ENCODE results near the gene FBXW11.
A peak's percentile ranks its signal among the peaks of the same experiment; 100 is the strongest.

The FBXW11 gene

GRCh38 chr5:171861381-171861780 lies 145.1 kb downstream of the FBXW11 start:
- DNase-seq, result no peak

- DNase-seq, result no peak
Observed at GRCh38 chr5:171858303-171858702, 148.1 kb downstream of the FBXW11 start.

GRCh38 chr5:171857489-171857876 lies 149.0 kb downstream of the FBXW11 start:
- DNase-seq, result no peak

- DNase-seq, result no peak
Observed at GRCh38 chr5:171855798-171856763, 150.4 kb downstream of the FBXW11 start.

- DNase-seq, result no peak
Observed at GRCh38 chr5:171855265-171855664, 151.2 kb downstream of the FBXW11 start.

GRCh38 chr5:171852255-171852681 lies 154.2 kb downstream of the FBXW11 start:
- no peak for DNase-seq

GRCh38 chr5:171851251-171851650 lies 155.2 kb downstream of the FBXW11 start:
- DNase-seq, result no peak

GRCh38 chr5:171850324-171850947 lies 156.0 kb downstream of the FBXW11 start:
- no peak for DNase-seq

- no peak for DNase-seq
Observed at GRCh38 chr5:171849585-171850323, 156.7 kb downstream of the FBXW11 start.

GRCh38 chr5:171848911-171849520 lies 157.4 kb downstream of the FBXW11 start:
- DNase-seq, result no peak

GRCh38 chr5:171848486-171848885 lies 158.0 kb downstream of the FBXW11 start:
- DNase-seq, result no peak

- DNase-seq, result no peak
Observed at GRCh38 chr5:171848006-171848405, 158.4 kb downstream of the FBXW11 start.

- no peak for DNase-seq
Observed at GRCh38 chr5:171847026-171847425, 159.4 kb downstream of the FBXW11 start.

GRCh38 chr5:171846323-171846722 lies 160.1 kb downstream of the FBXW11 start:
- no peak for DNase-seq

- peak; percentile 2 for DNase-seq
Observed at GRCh38 chr5:171845857-171846256, 160.6 kb downstream of the FBXW11 start.

- no peak for DNase-seq
Observed at GRCh38 chr5:171845040-171845630, 161.3 kb downstream of the FBXW11 start.

GRCh38 chr5:171842777-171843328 lies 163.6 kb downstream of the FBXW11 start:
- DNase-seq, result no peak

- DNase-seq, result no peak
Observed at GRCh38 chr5:171841984-171842776, 164.3 kb downstream of the FBXW11 start.

GRCh38 chr5:171840711-171841522 lies 165.5 kb downstream of the FBXW11 start:
- no peak for DNase-seq

- no peak for DNase-seq
Observed at GRCh38 chr5:171840066-171840465, 166.4 kb downstream of the FBXW11 start.
